GM04503 (cell line): ENCODE measurements around the gene DRC7.

Experiments used
- DNase-seq: peaks from one replicate; pipeline ENCODE4 v3.0.0-alpha.2; 2012; ENCODE audit warnings: low read depth

The DRC7 gene

DNA sequence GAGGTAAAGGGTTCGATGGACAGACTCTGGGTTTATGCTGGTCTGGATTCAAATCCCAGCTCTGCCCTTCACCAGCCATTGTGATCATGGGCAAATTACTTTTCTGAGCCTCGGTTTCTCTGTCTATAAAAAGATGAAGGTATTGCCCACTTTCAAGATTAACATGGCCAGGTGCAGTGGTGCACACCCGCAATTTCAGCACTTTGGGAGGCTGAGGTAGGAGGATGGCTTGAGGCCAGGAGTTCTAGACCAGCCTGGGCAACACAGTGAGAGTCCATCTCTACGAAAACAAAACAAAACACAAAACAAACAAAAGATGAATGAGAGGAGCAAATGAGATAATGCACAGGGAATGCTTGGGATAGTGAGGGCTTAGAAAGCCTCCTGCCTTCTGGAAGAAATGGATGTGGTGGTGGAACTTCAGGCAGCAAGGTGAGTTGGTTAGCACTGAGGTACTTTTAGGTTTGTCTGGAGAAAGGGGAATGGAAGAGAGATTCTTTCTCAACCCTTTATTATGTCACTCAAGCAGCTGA is 18.0 kb upstream of the DRC7 start:
- DNase-seq, result no peak

DNA sequence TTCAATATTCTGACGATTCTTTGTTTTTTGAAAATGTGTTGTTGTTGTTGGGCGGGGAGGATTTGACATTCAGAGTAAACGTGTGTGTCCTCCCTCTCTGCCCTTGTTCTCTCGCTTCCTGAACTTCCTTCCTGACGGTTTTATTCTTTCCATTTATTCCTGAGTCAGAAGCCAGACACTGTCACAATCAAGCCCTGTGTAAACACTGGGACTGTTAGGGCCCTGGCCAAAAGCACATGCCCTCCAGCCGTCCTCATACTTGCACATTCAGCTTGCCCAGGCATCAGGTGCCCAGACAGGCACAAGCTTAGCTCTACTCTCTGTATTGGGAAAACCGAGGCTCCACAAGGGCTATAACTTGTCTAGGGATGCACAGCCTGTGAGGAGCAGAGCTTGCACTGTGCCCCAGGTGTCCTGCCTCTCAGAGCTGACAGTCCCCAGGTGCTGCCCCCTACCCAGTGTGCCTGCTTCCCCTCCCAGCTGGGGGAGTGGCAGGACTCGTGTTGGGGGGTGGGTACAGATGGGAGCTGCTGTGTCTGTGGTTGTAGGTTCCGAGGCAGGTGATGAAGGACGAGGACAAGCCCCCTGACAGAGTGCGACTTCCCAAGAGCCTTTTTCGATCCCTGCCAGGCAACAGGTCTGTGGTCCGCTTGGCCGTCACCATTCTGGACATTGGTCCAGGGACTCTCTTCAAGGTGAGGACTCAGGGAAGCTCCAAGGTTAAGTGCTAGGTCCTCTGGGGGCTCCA is 16.8 kb upstream of the DRC7 start:
- DNase-seq, result no peak

DNA sequence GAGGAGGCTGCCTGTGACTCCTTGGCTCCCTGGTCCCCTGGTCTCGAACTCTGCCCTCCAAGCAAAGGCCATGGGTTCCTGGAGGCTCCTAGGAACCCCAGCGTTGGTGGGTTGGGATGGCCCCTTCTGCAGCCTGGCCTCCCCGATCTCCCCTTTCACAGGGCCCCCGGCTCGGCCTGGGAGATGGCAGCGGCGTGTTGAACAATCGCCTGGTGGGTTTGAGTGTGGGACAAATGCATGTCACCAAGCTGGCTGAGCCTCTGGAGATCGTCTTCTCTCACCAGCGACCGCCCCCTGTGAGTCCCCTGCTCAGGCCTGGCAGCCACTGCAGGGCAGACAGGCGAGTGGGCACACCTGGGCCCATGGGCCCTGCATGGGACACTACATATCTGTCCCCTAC is 15.6 kb upstream of the DRC7 start:
- DNase-seq, result no peak

DNA sequence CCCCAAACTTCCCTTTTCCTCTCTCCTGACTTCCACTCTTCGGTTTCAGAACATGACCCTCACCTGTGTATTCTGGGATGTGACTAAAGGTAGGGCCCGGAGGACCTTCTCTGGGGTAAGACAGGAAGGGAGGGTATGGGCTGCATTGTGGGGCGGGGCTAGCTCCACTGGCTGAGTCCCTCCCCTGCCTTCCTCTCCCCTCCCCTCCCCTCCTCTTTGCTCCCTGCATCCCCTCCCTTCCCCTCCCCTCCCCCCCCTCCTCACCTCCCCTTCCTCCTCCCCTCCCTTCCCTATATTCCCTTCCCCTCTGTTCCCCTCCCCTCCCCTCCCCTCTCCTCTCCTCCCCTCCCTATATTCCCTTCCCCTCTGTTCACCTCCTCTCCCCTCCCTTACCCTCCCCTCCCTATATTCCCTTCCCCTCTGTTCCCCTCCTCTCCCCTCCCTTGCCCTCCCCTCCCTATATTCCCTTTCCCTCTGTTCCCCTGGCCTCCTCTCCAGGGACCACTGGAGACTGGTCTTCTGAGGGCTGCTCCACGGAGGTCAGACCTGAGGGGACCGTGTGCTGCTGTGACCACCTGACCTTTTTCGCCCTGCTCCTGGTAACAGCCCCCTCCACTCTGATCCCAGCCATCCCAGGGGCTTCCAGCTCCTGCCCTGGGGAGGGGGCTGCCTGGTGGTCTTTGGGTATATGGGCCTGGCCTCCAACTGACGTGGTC is 14.7 kb upstream of the DRC7 start:
- no peak for DNase-seq

DNA sequence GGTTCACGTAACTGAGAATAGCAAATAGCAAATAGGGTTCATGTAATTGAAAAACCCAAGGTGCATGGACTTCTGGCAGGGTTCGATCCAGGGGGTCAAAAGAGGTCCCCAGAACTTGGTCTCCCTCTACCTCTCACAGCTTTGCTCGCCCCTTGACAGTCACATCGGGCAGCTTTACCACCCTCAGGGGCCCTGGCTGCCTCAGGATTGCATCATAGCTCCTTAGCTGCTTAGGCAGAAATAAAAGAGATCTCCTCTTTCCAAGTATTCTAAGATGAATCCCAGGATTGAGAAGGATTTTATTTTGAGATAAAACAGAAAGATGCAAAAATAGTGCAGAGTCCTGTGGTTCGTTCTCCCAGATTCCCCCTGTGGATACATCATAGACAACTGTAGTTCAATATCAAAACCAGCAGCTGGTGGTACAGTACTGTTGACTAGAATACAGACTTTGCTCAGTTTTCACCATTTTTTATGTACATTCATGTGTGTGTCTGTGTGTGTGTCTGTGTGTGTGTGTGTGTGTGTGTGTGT is 13.7 kb upstream of the DRC7 start:
- DNase-seq, result no peak

DNA sequence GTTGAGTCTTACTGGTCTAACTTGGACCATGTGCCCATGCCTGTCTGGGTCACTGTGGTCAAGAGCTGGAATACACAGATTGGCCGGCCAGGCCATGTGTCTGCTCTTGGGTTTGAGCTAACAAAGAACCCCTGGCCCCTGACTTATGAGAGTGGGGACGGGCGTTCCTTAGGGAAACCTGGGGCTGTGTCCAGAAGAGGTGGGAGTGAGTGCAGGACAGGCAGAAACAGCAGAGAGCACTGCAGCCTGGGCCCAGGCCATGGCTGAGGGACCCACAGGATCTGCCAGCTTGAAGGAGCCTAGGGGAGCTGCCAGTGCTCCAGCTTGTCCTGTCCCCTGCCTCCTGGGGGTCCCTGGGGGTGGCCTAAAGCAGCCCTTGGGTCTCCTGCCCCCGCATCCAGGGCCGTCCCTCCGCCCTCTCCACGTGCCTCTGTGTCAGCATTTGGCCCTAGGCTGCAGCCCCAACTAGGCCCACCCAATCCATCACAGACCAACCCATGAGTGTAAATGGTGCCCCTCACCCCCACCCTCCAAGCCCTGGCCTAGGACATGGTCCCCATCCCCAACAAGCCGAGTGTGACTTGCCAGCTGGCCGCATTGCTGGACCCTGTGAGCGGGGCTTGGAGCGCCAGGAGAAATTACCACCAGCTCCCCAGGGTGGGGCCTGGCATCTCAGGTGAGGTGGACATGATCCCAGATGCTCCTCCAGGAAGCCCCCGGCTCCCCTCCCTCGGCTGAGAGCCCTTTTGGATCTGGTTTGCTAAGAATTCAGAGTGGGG is 12.5 kb upstream of the DRC7 start:
- no peak for DNase-seq

DNA sequence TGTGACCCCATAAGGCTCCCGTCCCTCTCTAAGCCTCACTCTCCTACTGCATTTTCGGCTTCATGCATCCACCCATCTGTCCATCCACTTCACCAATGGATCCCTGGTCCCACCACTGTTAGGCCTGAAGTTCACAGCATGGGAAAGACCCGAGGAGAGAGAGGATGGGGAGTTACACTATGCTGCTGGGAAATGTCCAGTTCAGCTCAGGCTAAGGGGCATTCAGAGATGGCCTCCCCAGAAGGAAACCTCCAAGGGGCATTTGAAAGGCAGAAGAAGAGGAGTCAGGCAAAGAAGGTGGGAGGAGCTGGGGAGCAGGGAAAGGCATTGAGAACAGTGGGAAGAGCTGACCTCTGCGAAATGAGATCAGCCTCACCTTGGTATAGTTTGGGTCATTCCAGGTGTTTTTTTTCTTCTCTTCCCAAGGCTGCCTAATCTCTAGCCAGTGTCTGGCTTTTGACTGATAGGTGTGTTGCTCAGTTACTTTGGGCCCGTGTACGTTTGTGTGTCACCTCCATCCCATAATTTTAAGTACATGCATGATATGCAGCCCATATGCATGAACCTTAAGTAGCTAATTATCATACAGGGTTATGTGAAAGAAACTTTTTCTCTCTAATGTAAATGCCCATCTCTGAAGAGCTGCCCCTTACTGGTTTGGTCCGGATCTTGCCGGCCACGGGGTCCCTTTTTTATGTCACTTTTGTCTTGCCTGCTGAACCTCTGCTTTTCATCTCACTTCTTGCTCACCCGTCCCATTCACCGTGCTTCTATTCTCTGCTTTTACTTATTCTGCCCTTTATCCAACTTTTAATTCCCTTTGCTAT is 11.6 kb upstream of the DRC7 start:
- DNase-seq, result no peak

DNA sequence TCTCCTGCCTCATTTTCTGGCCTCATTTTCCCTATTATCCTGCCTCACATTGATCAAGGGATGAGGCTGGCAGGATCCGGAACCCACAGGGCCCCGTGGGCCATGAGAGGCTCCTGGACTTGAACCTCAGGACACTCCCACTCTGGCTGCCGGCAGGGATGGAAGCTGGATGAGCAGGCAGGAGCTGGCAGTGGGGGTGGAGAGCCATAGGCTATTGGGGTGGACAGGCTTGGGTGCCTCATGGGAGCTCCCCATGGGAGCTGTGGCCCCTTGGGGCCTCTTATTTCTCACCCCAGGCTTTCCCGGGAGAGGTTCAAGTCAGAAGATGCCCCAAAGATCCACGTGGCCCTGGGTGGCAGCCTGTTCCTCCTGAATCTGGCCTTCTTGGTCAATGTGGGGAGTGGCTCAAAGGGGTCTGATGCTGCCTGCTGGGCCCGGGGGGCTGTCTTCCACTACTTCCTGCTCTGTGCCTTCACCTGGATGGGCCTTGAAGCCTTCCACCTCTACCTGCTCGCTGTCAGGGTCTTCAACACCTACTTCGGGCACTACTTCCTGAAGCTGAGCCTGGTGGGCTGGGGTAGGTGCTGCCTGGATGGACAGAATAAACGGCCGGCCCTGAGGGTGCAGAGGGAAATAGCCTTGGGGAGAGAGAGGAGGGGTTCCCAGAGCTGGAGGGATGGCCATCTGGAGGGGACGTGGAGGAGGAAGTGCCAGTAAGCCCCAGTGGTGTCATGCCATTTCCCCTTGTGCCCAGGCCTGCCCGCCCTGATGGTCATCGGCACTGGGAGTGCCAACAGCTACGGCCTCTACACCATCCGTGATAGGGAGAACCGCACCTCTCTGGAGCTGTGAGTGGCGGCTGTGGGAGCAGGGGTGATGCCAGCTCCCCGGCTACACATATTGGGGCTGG is 10.7 kb upstream of the DRC7 start:
- no peak for DNase-seq

DNA sequence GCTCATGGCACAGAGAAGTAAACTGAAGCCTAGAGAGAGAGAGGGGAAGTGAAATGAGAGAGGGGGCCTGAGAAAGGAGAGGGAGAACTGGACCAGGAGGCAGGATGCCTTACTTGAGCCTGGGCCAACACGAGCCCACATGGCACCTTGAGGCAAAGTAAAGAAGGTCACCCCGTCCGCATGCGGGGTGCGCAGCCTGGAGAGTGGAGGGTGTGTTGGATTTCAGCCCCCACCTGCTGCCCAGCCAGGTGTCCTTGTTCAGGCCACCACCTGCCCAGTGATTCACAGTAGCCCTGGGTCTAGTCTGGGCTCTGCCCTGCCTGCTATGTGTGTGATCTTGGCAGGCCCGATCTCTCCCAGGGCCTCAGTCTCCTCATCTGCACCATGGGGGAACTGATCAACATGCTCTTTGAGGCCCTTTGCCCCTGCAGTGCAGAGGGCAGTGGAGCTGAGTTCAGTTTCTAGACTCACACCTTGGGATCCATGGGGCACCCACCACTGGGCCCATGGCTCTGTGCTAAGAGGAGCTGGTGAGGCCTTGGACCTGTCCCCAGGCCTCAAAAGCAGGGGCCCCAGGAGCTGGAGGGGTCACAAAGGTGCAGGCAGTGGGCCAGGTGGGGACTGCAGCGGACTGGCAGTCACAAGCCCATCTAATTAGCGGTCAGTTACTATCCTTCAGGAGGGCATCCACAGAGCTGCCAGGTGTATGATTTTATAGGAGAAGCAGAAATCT is 9.8 kb upstream of the DRC7 start:
- no peak for DNase-seq

DNA sequence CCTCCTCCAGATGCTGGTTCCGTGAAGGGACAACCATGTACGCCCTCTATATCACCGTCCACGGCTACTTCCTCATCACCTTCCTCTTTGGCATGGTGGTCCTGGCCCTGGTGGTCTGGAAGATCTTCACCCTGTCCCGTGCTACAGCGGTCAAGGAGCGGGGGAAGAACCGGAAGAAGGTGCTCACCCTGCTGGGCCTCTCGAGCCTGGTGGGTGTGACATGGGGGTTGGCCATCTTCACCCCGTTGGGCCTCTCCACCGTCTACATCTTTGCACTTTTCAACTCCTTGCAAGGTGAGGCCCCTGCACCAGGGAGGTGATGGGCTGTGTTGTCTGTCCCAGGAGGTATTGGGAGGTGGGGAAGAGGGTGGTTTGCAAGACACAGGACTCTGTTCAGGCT is 9.0 kb upstream of the DRC7 start:
- DNase-seq, result no peak

DNA sequence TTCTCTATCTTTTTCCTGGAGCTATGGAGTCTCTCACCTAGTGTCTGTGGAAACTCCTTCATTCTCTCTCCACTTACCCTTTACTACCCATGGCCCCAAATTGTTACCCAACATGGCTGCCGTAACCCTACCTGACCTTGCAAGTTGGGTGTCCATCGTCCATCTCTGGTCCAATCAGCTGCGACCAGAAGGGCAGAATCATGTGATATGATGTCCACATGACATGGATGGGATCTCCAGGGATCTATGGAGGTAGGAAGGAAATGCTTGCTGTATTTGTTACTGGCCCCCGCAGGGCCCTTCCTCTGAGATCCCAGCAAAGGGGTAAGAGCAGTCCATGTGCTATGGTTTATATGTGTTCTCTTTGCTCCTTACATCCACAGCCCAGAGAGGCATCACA is 8.0 kb upstream of the DRC7 start:
- DNase-seq, result no peak

DNA sequence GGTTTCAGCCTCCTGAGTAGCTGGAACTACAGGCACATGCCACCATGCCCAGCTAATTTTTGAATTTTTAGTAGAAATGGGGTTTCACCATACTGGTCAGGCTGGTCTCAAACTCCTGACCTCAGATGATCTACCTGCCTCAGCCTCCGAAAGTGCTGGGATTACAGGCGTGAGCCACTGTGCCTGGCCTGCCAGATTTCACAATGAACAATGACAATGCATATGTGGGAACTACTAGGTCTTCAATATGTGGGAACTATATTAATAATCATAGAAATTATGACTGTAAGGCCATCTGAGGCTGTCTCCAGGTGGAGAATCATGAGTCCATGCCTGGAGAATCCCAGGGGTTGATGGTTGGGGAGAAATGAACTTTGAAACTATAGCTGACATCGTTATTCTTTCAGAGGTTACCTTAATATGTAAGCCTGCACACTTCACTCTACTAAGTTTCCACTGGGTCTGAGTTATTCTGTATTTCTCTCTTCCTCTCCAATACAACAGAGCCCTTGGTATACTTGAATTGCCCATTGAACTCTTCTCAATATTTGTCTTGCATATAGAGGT is 7.2 kb upstream of the DRC7 start:
- DNase-seq, result no peak

DNA sequence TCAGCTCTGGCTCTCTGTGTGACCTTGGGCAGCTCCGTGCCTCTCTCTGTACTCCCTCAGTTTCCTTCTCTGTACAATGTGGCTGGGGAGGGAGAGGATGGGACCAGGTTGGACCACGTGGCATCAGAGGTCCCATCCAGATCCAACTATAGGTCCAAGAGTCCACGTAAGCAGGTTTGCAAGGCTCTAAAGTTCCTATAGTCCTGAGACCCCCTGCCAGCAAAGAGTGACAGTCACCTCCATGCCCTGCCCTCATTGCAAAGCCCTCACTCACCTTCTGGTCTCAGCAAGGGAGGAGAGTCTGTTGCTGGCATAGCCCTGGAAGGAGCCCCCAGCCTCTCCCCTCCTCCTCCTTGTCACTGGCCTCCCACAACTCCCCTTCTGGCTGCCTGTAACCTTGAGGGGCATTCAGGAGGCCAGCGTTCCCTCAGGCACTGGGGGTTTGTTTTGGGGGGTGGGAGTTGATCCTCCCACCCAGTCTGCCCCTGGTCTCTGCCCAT is 6.1 kb upstream of the DRC7 start:
- no peak for DNase-seq

DNA sequence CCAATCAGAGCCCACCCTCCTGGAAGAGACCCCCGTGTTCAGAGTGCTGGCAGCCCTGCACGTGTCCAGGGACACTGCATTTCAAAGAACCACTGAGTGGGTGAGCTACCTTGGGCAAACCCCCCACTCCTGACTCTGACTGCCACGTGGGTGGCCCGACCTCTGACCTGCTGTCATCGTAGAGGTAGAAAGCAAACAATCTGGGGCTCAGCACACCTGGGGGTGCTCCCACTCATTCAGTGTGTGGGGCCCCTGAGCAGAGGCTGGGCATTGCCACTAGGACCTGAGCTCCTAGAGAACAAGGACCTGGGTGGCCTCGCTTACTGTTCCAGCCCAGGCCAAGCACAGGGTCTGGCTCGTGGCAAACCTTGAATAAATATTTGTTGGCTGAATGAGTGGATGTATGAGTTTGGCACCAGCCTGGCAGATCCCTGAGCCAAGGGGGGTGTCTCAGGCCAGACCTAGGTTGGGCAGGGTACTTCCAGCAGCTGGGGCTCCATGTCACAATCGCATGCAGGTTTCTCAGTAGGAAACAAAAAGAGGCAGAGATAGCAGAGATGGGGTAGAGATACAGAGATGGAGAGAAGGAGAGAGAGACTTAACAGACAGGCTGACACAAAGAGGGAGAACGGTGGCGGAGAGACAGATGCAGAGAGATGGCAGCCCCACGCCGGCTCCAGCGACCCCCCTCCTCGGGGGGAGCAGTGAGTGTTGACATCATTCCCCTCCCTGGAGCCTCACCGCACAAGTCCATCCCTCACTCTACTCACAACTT is 5.4 kb upstream of the DRC7 start:
- no peak for DNase-seq

DNA sequence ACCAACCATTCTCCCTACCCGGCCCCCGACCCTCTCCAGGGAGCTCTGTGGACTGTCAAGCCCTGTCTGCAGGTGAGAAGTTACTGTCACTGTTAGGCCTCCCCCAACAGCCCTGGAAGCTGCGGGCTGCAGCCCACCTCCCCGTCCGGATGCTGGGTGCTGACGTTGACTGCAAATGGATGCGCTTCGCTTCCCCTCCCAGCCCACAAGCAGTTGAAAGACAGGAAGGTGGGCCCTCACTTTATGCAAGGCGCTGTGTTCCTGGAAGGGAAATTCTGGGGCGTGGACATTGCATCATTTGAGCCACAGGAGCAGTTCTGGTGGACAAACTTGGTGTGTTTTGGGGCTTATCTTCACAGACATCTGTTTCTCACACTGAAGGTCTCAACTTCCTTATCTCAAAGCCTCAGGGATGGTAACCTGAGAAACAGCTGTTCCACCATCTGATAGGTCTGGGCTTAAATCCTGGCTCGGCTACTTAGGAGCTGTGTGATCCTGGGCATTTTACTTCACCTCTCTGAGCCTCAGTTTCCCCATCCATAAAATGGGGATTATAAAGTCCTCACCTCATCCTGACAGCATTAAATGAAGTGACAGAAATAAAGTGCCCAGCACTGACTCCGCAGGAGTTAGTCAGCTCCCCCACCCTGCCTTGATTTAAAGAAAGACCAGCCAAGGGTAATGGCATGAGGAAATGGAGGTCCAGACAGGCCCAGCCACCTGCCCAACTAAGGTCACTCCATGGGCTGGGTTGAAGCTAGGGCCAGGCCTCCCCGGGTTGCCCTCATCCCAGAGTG is 4.6 kb upstream of the DRC7 start:
- no peak for DNase-seq

DNA sequence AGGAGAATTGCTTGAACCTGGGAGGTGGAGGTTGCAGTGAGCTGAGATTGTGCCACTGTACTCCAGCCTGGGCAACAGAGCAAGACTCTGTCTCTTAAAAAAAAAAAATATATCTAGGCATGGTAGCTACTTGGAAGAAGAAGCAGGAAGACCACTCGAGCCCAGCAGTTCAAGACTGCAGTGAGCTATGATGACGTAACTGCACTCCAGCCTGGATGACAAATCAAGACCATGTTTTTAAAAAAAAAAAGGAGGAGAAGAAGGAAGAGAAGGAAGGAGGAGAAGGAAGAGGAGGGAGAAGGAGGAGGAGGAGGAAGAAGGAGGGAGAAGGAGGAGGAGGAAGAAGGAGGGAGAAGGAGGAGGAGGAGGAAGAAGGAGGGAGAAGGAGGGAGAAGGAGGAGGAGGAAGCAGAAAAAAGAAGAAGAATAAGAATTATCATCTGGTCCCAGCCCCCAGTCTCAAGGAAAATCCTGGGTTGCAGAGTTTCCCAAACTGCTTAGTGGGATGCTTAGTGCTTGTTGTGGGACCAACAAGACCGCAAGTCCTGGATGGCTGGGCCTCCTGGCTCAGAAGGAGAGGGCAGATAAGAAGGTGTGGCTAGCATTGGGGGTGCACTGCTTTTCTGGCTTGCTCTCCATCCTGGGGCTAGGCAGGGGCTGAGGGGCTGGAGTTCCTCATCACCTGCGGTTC is 3.7 kb upstream of the DRC7 start:
- DNase-seq, result no peak

DNA sequence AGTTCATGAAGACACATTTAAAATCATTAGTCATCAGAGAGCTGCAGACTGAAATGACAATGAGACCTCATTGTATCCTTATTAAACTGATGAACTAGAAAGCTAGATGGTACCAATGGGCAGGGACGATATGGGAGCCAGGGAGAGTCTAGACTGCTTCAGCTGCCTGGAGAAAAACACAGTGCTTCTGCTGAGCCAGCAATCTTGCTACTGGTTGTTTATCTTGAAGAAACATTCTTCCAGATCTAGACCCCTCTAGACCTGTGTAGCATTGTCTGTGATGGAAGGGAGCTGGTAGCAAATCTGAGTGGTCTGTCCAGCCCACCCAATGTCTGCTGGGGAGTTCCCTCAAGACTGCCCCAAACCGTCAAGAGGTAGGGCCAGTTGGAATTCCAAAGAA is 2.0 kb upstream of the DRC7 start:
- no peak for DNase-seq
